Duodenal mucosa (tissue), 2 donors: ENCODE measurements around the gene PLAAT3.
"Not testable (repeated sequence)": the region's sequence is repeated elsewhere in the genome, so short reads cannot be mapped to it uniquely, and the experiment has no call there.

ENCODE experiments used
- H3K27ac ChIP-seq: one replicate; pipeline ENCODE4 v1.7.0; 2013; ENCODE audit warnings: low read depth, low read length
- H3K27me3 ChIP-seq, 2 donors: one replicate each; pipeline ENCODE4 v1.7.0; 2013; ENCODE audit warnings: low read length in 2 of 2, control low read depth in 1 of 2; ENCODE audit not compliant: insufficient read depth in 2 of 2, control insufficient read depth in 1 of 2
- H3K36me3 ChIP-seq, 2 donors: one replicate each; pipeline ENCODE4 v1.7.0; 2013; ENCODE audit warnings: low read length in 2 of 2, control low read depth in 1 of 2; ENCODE audit not compliant: insufficient read depth in 2 of 2, control insufficient read depth in 1 of 2
- H3K4me1 ChIP-seq, 2 donors: one replicate each; pipeline ENCODE4 v1.7.0; 2013; ENCODE audit warnings: low read length in 2 of 2, control low read depth in 1 of 2; ENCODE audit not compliant: insufficient read depth in 2 of 2, control insufficient read depth in 1 of 2
- H3K4me3 ChIP-seq, 2 donors: one replicate each; pipeline ENCODE4 v1.7.0; 2013; ENCODE audit warnings: low read length in 2 of 2, low read depth in 1 of 2
- H3K9ac ChIP-seq, 2 donors: one replicate each; pipeline ENCODE4 v1.7.0; 2013; ENCODE audit warnings: low read length in 2 of 2, low read depth in 1 of 2
- H3K9me3 ChIP-seq, 2 donors: one replicate each; pipeline ENCODE4 v1.7.0; 2013; ENCODE audit warnings: low read length in 2 of 2, control low read depth in 1 of 2; ENCODE audit not compliant: control insufficient read depth in 1 of 2

The PLAAT3 gene

GRCh38 chr11:63531074-63531792, 83.0 kb downstream of the PLAAT3 start:
- not testable (repeated sequence) for H3K9me3 ChIP-seq, H3K4me3 ChIP-seq, H3K9ac ChIP-seq, H3K27ac ChIP-seq, H3K36me3 ChIP-seq, H3K27me3 ChIP-seq
- peaks cover 23 to 29% of the 10 kb centered on the region in 2 donors for H3K4me1 ChIP-seq

DNA sequence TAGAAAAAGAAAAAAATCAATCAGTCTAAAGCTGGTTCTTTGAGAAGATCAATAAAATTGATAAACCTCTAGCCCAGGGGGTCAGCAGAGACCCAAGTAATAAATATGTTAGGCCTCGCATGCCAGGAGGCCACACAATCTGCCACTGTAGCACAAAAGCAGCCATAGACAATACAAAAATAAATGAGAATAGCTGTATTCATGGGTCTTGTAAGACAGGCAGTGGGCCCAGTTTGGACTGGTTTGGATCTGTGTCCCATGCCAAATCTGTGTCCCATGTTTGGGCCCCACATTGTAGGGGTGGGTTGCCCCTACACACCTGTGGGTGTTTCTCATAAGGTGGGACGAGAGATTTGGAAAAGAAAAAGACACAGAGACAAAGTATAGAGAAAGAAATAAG, 84.2 kb downstream of the PLAAT3 start:
- Histone ChIP-seq H3K4me1 (peaks cover 16 to 18% of the 10 kb centered on the region in 2 donors), H3K27me3 (no peaks in the 10 kb centered on the region), H3K36me3 (no peaks in the 10 kb centered on the region), H3K9ac (no peak overlapping the region), H3K9me3 (no peaks in the 10 kb centered on the region), H3K27ac (no peak overlapping the region), H3K4me3 (no peak overlapping the region)

DNA sequence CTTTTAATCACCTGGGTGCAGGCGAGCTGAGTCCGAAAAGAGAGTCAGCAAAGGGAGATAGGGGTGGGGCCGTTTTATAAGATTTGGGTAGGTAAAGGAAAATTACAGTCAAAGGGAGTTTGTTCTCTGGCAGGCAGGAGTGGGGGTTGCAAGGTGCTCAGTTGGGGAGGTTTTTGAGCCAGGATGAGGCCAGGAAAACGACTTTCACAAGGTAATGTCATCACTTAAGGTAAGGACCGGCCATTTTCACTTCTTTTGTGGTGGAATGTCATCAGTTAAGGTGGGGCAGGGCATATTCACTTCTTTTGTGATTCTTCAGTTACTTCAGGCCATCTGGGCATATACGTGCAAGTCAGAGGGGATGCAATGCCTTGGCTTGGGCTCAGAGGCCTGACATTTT, 84.9 kb downstream of the PLAAT3 start:
- not testable (repeated sequence) for H3K27me3 ChIP-seq, H3K27ac ChIP-seq, H3K36me3 ChIP-seq, H3K9me3 ChIP-seq, H3K9ac ChIP-seq, H3K4me3 ChIP-seq
- H3K4me1 ChIP-seq, result peaks cover 11 to 15% of the 10 kb centered on the region in 2 donors

- not testable (repeated sequence) for H3K9ac ChIP-seq, H3K36me3 ChIP-seq, H3K27ac ChIP-seq, H3K4me3 ChIP-seq, H3K9me3 ChIP-seq, H3K27me3 ChIP-seq
- H3K4me1 ChIP-seq, result peaks cover 7 to 15% of the 10 kb centered on the region in 2 donors
Observed at GRCh38 chr11:63528729-63529278, 85.4 kb downstream of the PLAAT3 start.

GRCh38 chr11:63528156-63528555, 86.1 kb downstream of the PLAAT3 start:
- H3K4me3 ChIP-seq, H3K27me3 ChIP-seq, H3K27ac ChIP-seq, H3K9ac ChIP-seq, H3K9me3 ChIP-seq, H3K36me3 ChIP-seq: not testable (repeated sequence)
- peaks cover 6 to 13% of the 10 kb centered on the region in 2 donors for H3K4me1 ChIP-seq

DNA sequence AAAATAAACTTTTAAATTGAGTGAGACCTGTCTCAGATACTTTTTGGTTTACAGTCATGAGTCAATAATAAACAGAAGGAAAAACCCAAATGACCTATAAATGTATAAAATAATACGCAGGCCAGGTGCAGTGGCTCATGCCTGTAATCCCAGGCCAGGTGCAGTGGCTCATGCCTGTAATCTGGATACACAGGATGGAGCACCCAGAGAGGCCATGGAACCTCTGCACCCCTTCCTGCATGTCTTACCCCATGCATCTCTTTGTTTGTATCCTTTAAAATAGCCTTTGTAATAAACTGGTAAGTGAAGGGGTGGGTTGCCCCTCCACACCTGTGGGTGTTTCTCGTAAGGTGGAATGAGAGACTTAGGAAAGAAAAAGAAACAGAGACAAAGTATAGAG, 86.6 kb downstream of the PLAAT3 start:
- Histone ChIP-seq H3K4me3 (no peak overlapping the region), H3K27ac (no peak overlapping the region), H3K9ac (no peak overlapping the region), H3K4me1 (peaks cover 2 to 8% of the 10 kb centered on the region in 2 donors), H3K36me3 (no peaks in the 10 kb centered on the region), H3K27me3 (no peaks in the 10 kb centered on the region), H3K9me3 (no peaks in the 10 kb centered on the region)
